ENCODE measurements around the gene UMAD1.

- TF ChIP-seq RARB (CRISPR knock-in tag; IDR thresholded peaks at IDR 0.05), result no peak
- no peak for TF ChIP-seq ZNF565 (CRISPR knock-in tag; conservative IDR thresholded peaks at IDR 0.05; ENCODE audit: low read depth)
- TF ChIP-seq ZNF8 (CRISPR knock-in tag; IDR thresholded peaks at IDR 0.05), result no peak
- no peak for TF ChIP-seq ZNF70 (CRISPR knock-in tag; IDR thresholded peaks at IDR 0.05)
- no peak for TF ChIP-seq POU6F1 (CRISPR knock-in tag; IDR thresholded peaks at IDR 0.05; ENCODE audit: borderline replicate concordance, low read depth)
- TF ChIP-seq SNAI2 (CRISPR knock-in tag; IDR thresholded peaks at IDR 0.05), result no peak
- no peak for TF ChIP-seq PATZ1 (CRISPR knock-in tag; IDR thresholded peaks at IDR 0.05; ENCODE audit: borderline replicate concordance)
- TF ChIP-seq CSRNP3 (CRISPR knock-in tag; IDR thresholded peaks at IDR 0.05), result no peak
- TF ChIP-seq ISL1 (CRISPR knock-in tag; IDR thresholded peaks at IDR 0.05), result no peak
- no peak for TF ChIP-seq CREB5 (CRISPR knock-in tag; IDR thresholded peaks at IDR 0.05; ENCODE audit: low read depth)
- TF ChIP-seq CSDC2 (CRISPR knock-in tag; IDR thresholded peaks at IDR 0.05), result no peak
These were observed 283.3 kb downstream of the UMAD1 start for GRCh38 chr7:7923818-7924217.

Data from SK-N-SH treated with all-trans-retinoic acid at 6 μM for 48 hours (cell line).